ENCODE data around the gene BTN3A1. TPM values are rescaled to one million over a fixed set of nuclear protein-coding genes. Genes with fewer than 3 reads are reported as not detected.

Gene BTN3A1
- total and polyA plus RNA-seq, 10 of the 15 experiments (the other 5 are each of a cell fraction or from before 2014, with no cell fraction given) = 5.6 to 60.1 (median 16.1) TPM

GRCh38 chr6:26385734-26386125 is 16.3 kb upstream of the BTN3A1 start:
- Histone ChIP-seq H3K4me2 (ENCODE audit: control insufficient read depth, insufficient read depth) (peak overlapping the region; percentile 46), H3K79me2 (ENCODE audit: control insufficient read depth, insufficient read depth, low read length) (peaks cover 29% of the 10 kb centered on the region), H4K20me1 (ENCODE audit: control insufficient read depth, insufficient read depth) (no peaks in the 10 kb centered on the region), H3K9ac (ENCODE audit: control insufficient read depth, insufficient read depth, low read length) (no peak overlapping the region), H3K36me3 (ENCODE audit: control insufficient read depth in 2 of 2, insufficient read depth in 2 of 2, low read length in 1 of 2) (peaks cover 3 to 13% of the 10 kb centered on the region in 2 experiments), H2AFZ (ENCODE audit: control insufficient read depth, low read depth, low read length) (no peak overlapping the region), H3K4me3 (peak overlapping the region; percentile 31; the same call in 1 of the 2 replicates), H3K4me1 (ENCODE audit: control insufficient read depth, insufficient read depth, low read length) (peaks cover 31% of the 10 kb centered on the region), H3K27me3 (replicated peaks in 1 of 2; ENCODE audit: control insufficient read depth in 2 of 2, insufficient read depth in 2 of 2, low read length in 1 of 2) (no peaks in the 10 kb centered on the region), H3K27ac (ENCODE audit: control insufficient read depth, insufficient read depth) (no peak overlapping the region), H3K9me3 (replicated peaks; ENCODE audit: control insufficient read depth, insufficient read depth, low read length) (no peaks in the 10 kb centered on the region)
- CTCF ChIA-PET = no interaction called here
- intact Hi-C loops (cut with micrococcal nuclease; ENCODE audit: unreplicated experiment) (no loop called here), in situ Hi-C loops (cut with MboI) (no loop called here)
- DNase-seq (ENCODE audit: low read depth, low spot score) (no peak), ATAC-seq (no peak), FAIRE-seq (no peak)
- TF ChIP-seq GABPA (IDR thresholded peaks at IDR 0.05; ENCODE audit: low read depth) (no peak), MYC (IDR thresholded peaks at IDR 0.05; ENCODE audit: insufficient read depth, insufficient read length, insufficient replicate concordance, low read length, severe bottlenecking) (no peak), PBX3 (IDR thresholded peaks at IDR 0.05; ENCODE audit: insufficient replicate concordance, low read depth, low read length) (no peak), BACH1 (IDR thresholded peaks at IDR 0.05; ENCODE audit: borderline replicate concordance) (no peak), ZZZ3 (IDR thresholded peaks at IDR 0.05; ENCODE audit: control insufficient read depth, insufficient read length, low read depth) (no peak), PRDM15 (CRISPR knock-in tag; IDR thresholded peaks at IDR 0.05) (no peak), SMAD1 (IDR thresholded peaks at IDR 0.05; ENCODE audit: low read depth, partially characterized antibody) (no peak), DPF2 (IDR thresholded peaks at IDR 0.05) (0 out of 2 replicates have a peak, but pooled peaks have one; percentile 2)
- WGBS (ENCODE audit: insufficient coverage, insufficient replicate concordance, low lambda C conversion rate, missing lambda C conversion rate) = 96% methylated on average over 9 of the region's 9 CpGs
- POLR2A ChIA-PET = interaction anchor here (1.7 to 3.0 kb wide), 2 partner anchors 11 to 19 kb away, joined by 7 to 10 read pairs; no protein-coding TSS in a partner anchor
- SMC1A ChIA-PET (ENCODE audit: uncharacterized antibody, unreplicated experiment) = interaction anchor here (0.6 to 5.0 kb wide), 6 partner anchors 7 to 40 kb away, joined by 3 to 15 read pairs (median 7); no protein-coding TSS in a partner anchor
- BruUV-seq (replicated peaks) = no TSS peak
- RAD21 ChIA-PET (ENCODE audit: unreplicated experiment) = no interaction called here
